ENCODE data around the gene HOXA6. TPM values are rescaled to one million over a fixed set of nuclear protein-coding genes. Genes with fewer than 3 reads are reported as not detected.
A peak's percentile ranks its signal among the peaks of the same experiment; 100 is the strongest.

The HOXA6 gene
- total RNA-seq, 1 donor from 2014 or later: 0.80 TPM

- no peak for DNase-seq (ENCODE audit: low read depth)
Measured at GRCh38 chr7:27185013-27185853, 37.7 kb upstream of the HOXA6 start, which contains the start of gene HOXA11. Gene HOXA11, minus strand, starts transcription at chr7:27185232. Its CDS starts 88 bp downstream, at chr7:27185144.

- DNase-seq (ENCODE audit: low read depth): peak; percentile 74
Measured at GRCh38 chr7:27184337-27185012, 36.9 kb upstream of the HOXA6 start.

- peak; percentile 59 for DNase-seq (ENCODE audit: low read depth)
Measured at GRCh38 chr7:27183682-27184336, 36.2 kb upstream of the HOXA6 start.

- no peak for DNase-seq (ENCODE audit: low read depth)
Measured at GRCh38 chr7:27182861-27183681, 35.5 kb upstream of the HOXA6 start.

- no peak for DNase-seq (ENCODE audit: low read depth)
Measured at GRCh38 chr7:27182285-27182841, 34.8 kb upstream of the HOXA6 start.

GRCh38 chr7:27181795-27182275 is 34.3 kb upstream of the HOXA6 start:
- DNase-seq (ENCODE audit: low read depth): no peak

- no peak for DNase-seq (ENCODE audit: low read depth)
Measured at GRCh38 chr7:27180431-27181420, 33.2 kb upstream of the HOXA6 start.

- DNase-seq (ENCODE audit: low read depth): peak; percentile 83
Measured at GRCh38 chr7:27179503-27180430, 32.2 kb upstream of the HOXA6 start.

- DNase-seq (ENCODE audit: low read depth): no peak
Measured at GRCh38 chr7:27179030-27179429, 31.5 kb upstream of the HOXA6 start.

GRCh38 chr7:27178366-27178765 is 30.8 kb upstream of the HOXA6 start:
- no peak for DNase-seq (ENCODE audit: low read depth)

GRCh38 chr7:27177795-27178320 is 30.3 kb upstream of the HOXA6 start:
- no peak for DNase-seq (ENCODE audit: low read depth)

- DNase-seq (ENCODE audit: low read depth): no peak
Measured at GRCh38 chr7:27176962-27177794, 29.6 kb upstream of the HOXA6 start.

- DNase-seq (ENCODE audit: low read depth): no peak
Measured at GRCh38 chr7:27176524-27176845, 28.9 kb upstream of the HOXA6 start.

- DNase-seq (ENCODE audit: low read depth): no peak
Measured at GRCh38 chr7:27175626-27176523, 28.3 kb upstream of the HOXA6 start.

- DNase-seq (ENCODE audit: low read depth): no peak
Measured at GRCh38 chr7:27174874-27175625, 27.5 kb upstream of the HOXA6 start.
